ENCODE data around the gene CITED1.

DNA sequence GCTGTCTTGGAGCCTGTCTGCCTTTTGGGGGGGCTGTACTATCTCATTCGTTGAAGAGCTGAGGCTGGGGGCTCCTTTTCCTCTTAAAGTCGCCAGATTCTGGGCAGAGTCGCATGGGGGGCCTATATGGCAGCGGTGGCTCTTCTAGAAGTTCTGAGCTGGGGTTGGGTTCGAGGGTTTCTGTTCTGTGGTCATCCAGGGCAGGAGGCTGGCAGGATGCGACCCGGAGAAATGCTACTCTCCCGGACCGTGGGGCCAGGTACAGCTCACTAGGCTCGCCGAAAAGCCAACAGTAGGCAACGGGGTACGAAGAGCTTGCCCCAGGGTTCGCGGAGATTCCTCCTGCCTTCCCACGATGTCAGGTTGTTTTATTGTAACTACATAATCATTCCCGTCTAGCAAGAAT is 1.9 kb upstream of the CITED1 start:
- TF ChIP-seq EZH2 (IDR thresholded peaks at IDR 0.05; ENCODE audit: insufficient read depth, poor library complexity, severe bottlenecking) = no peak
- no peak for TF ChIP-seq EZH2phosphoT487 (IDR thresholded peaks at IDR 0.05; ENCODE audit: insufficient read depth, low read depth)
